Measurements from ENCODE around the gene PRKAG1. TPM values are rescaled to one million over a fixed set of nuclear protein-coding genes. Genes with fewer than 3 reads are reported as not detected.
A peak's percentile ranks its signal among the peaks of the same experiment; 100 is the strongest.

Gene PRKAG1
- total and polyA plus RNA-seq, 7 donors: 49.5 to 105 (median 75.1) TPM

DNA sequence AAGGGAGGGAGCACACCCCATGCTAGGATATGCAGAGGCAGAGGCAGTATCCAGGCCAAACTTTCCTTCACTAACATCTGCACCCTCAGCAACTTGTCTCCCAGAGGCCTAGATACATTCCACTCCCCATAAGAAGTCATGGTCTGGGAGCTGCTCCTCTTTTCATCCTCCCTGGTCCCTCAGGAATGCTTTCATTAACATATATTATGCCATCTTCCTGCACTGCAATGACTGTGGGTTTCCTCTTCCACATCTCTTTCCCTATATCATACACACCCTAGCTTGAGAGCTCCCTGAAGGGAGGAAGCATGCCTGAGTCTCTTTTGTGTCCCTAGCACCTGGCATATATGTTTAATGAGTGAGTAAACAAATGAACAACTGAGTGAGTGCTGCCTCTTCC is 28.0 kb downstream of the PRKAG1 start:
- ATAC-seq: no peak

DNA sequence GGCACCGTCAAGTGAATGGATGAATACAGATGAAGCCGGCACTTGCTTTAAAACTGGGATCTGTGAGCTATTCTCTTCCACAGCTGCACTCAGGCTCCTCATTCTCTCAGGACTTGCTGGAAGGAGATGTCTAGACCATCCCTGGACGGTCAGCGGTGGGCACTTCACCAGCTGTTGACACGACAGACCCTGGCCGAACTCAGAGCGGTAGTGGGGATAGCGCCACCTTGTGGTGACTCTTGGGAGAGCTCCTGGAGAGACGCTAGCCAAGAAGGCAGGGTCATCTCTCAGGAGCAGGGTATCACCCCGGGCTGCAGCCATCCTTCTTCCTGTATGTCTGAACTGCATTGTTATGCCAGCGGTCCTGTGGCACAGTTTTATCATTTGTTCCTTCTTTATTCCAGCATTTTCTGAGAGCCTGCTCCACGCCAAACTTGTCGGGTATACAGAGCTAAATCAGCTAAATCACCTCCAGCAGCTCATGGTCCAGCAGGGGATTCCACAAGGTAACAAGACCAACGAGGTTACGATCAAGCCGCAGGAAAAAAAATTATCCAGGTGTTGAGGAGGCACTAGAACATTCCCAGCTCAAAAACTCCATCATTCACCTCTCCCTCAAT is 30.4 kb downstream of the PRKAG1 start:
- peak; percentile 67 to 82 (median 74) for ATAC-seq
- H3K27ac ChIP-seq: no peak overlapping the region
- H3K27me3 ChIP-seq (ENCODE audit: insufficient read depth in 3 of 3, low read length in 2 of 3): peaks cover 0 to 32% (median 0%) of the 10 kb centered on the region in 3 donors
- no peaks in the 10 kb centered on the region for H3K9me3 ChIP-seq
- 24 to 26% (median 24%) methylated on average over 16 of the region's 16 CpGs for WGBS, 3 donors
- peak; percentile 67 to 84 for DNase-seq
- TF ChIP-seq, protein P1, sequence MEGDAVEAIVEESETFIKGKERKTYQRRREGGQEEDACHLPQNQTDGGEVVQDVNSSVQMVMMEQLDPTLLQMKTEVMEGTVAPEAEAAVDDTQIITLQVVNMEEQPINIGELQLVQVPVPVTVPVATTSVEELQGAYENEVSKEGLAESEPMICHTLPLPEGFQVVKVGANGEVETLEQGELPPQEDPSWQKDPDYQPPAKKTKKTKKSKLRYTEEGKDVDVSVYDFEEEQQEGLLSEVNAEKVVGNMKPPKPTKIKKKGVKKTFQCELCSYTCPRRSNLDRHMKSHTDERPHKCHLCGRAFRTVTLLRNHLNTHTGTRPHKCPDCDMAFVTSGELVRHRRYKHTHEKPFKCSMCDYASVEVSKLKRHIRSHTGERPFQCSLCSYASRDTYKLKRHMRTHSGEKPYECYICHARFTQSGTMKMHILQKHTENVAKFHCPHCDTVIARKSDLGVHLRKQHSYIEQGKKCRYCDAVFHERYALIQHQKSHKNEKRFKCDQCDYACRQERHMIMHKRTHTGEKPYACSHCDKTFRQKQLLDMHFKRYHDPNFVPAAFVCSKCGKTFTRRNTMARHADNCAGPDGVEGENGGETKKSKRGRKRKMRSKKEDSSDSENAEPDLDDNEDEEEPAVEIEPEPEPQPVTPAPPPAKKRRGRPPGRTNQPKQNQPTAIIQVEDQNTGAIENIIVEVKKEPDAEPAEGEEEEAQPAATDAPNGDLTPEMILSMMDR (IDR thresholded peaks at IDR 0.05): peak; percentile 83
- H3K4me3 ChIP-seq: no peak overlapping the region
- intact Hi-C loops (cut with DNase I): loop anchor here in 1 of 2 donors (5.0 kb wide), 1 partner anchor 131 kb away; no protein-coding TSS in a partner anchor
- peaks cover 6% of the 10 kb centered on the region for H3K4me1 ChIP-seq
- H3K36me3 ChIP-seq (ENCODE audit: insufficient read depth in 1 of 2, low read depth in 1 of 2): no peaks in the 10 kb centered on the region

More for the DNA sequence above, 28.0 kb downstream of the PRKAG1 start:
- H3K4me1 ChIP-seq: peaks cover 10% of the 10 kb centered on the region
- H3K36me3 ChIP-seq (ENCODE audit: insufficient read depth in 1 of 2, low read depth in 1 of 2): no peaks in the 10 kb centered on the region
- peaks cover 0 to 48% (median 0%) of the 10 kb centered on the region in 3 donors for H3K27me3 ChIP-seq (ENCODE audit: insufficient read depth in 3 of 3, low read length in 2 of 3)
- DNase-seq: no peak
- H3K4me3 ChIP-seq: no peak overlapping the region
- no peak overlapping the region for H3K27ac ChIP-seq
- TF ChIP-seq, protein P1 (IDR thresholded peaks at IDR 0.05): no peak
- H3K9me3 ChIP-seq: no peaks in the 10 kb centered on the region
- intact Hi-C loops (cut with DNase I): no loop called here

GRCh38 chr12:48986720-48987291 is 31.8 kb downstream of the PRKAG1 start:
- DNase-seq (no peak), ATAC-seq (no peak)
- peaks cover 6% of the 10 kb centered on the region for H3K4me1 ChIP-seq
- TF ChIP-seq, protein P1 (IDR thresholded peaks at IDR 0.05): no peak
- H3K36me3 ChIP-seq (ENCODE audit: insufficient read depth in 1 of 2, low read depth in 1 of 2): no peaks in the 10 kb centered on the region
- H3K27me3 ChIP-seq (ENCODE audit: insufficient read depth in 3 of 3, low read length in 2 of 3): peaks cover 0 to 34% (median 7%) of the 10 kb centered on the region in 3 donors
- H3K27ac ChIP-seq: no peak overlapping the region
- no peaks in the 10 kb centered on the region for H3K9me3 ChIP-seq
- intact Hi-C loops (cut with DNase I): loop anchor here in 1 of 2 donors (5.0 kb wide), 1 partner anchor 130 kb away; no protein-coding TSS in a partner anchor
- H3K4me3 ChIP-seq: no peak overlapping the region
- 50 to 62% (median 52%) methylated on average over 19 to 23 of the region's 23 CpGs for WGBS, 3 donors

- intact Hi-C loops (cut with DNase I): loop anchor here in 1 of 2 donors (5.0 kb wide), 1 partner anchor 129 kb away; no protein-coding TSS in a partner anchor
- Histone ChIP-seq H3K36me3 (ENCODE audit: insufficient read depth in 1 of 2, low read depth in 1 of 2) (no peaks in the 10 kb centered on the region), H3K27me3 (ENCODE audit: insufficient read depth in 3 of 3, low read length in 2 of 3) (peaks cover 0 to 43% (median 16%) of the 10 kb centered on the region in 3 donors), H3K4me3 (no peak overlapping the region), H3K9me3 (no peaks in the 10 kb centered on the region), H3K27ac (no peak overlapping the region), H3K4me1 (peaks cover 10% of the 10 kb centered on the region)
- ATAC-seq (no peak), DNase-seq (no peak)
- 68 to 74% (median 69%) methylated on average over 2 of the region's 2 CpGs for WGBS, 3 donors
- TF ChIP-seq, protein P1 (IDR thresholded peaks at IDR 0.05): no peak
Measured at GRCh38 chr12:48985901-48986300, 32.7 kb downstream of the PRKAG1 start.
